GM18499 (cell line): Measurements from ENCODE around the gene PADI3.
"Not testable (repeated sequence)": the region's sequence is repeated elsewhere in the genome, so short reads cannot be mapped to it uniquely, and the experiment has no call there.

Experiments used
- ATAC-seq: cut with Tn5 transposase; IDR thresholded peaks from one replicate; pipeline ENCODE4 v1.9.1; 2021; ENCODE audit warnings: moderate number of reproducible peaks; ENCODE audit not compliant: insufficient read depth, unreplicated experiment

PADI3 gene

GRCh38 chr1:17319561-17320350, 70.9 kb downstream of the PADI3 start:
- no peak for ATAC-seq

- ATAC-seq: not testable (repeated sequence)
These were observed 73.0 kb downstream of the PADI3 start for GRCh38 chr1:17321857-17322390.

GRCh38 chr1:17328855-17329254, 80.0 kb downstream of the PADI3 start:
- ATAC-seq: no peak

- no peak for ATAC-seq
These were observed 80.7 kb downstream of the PADI3 start for GRCh38 chr1:17329610-17330009.

- ATAC-seq: no peak
These were observed 82.0 kb downstream of the PADI3 start for GRCh38 chr1:17330856-17331255.

GRCh38 chr1:17333081-17333480, 84.2 kb downstream of the PADI3 start:
- ATAC-seq: no peak
